ENCODE results near the gene TM9SF1. TPM values are rescaled to one million over a fixed set of nuclear protein-coding genes. Genes with fewer than 3 reads are reported as not detected.

TM9SF1 gene
- total and polyA plus RNA-seq, 10 of the 15 experiments (the other 5 are each of a cell fraction or from before 2014, with no cell fraction given) = 7.2 to 39.2 (median 17.6) TPM

GRCh38 chr14:24195186-24196070 is at the start of gene TM9SF1 (continued):
- TF ChIP-seq MXI1 (IDR thresholded peaks at IDR 0.05; ENCODE audit: low read depth, low read length) (peak; percentile 55), RUNX3 (IDR thresholded peaks at IDR 0.05; ENCODE audit: low read length) (peak; percentile 94), NFYB (IDR thresholded peaks at IDR 0.05; ENCODE audit: insufficient read depth, low read depth, low read length) (no peak), ZNF384 (IDR thresholded peaks at IDR 0.05; ENCODE audit: borderline replicate concordance, low read depth, low read length) (no peak), SMAD5 (IDR thresholded peaks at IDR 0.05; ENCODE audit: low read depth) (no peak; the same call in 1 of the 2 replicates), NR2C1 (IDR thresholded peaks at IDR 0.05) (peak; percentile 58), NFIC (IDR thresholded peaks at IDR 0.05; ENCODE audit: low read depth, low read length) (no peak), RELB (IDR thresholded peaks at IDR 0.05; ENCODE audit: low read depth) (peak; percentile 71), CBFB (IDR thresholded peaks at IDR 0.05; ENCODE audit: low read depth) (peak; percentile 92), BMI1 (IDR thresholded peaks at IDR 0.05; ENCODE audit: borderline replicate concordance) (peak; percentile 99), REST (IDR thresholded peaks at IDR 0.05; ENCODE audit: low read depth, low read length) (0 out of 2 replicates have a peak, but pooled peaks have one; percentile 1), MEF2A (IDR thresholded peaks at IDR 0.05; ENCODE audit: insufficient read depth, low read depth, low read length) (0 out of 2 replicates have a peak, but pooled peaks have one; percentile 3), CEBPB (IDR thresholded peaks at IDR 0.05; ENCODE audit: borderline replicate concordance in 1 of 2, low read depth in 2 of 2, low read length in 2 of 2) (no peak), HDAC6 (IDR thresholded peaks at IDR 0.05; ENCODE audit: unreplicated experiment) (peak; percentile 65), NRF1 (conservative IDR thresholded peaks at IDR 0.05; ENCODE audit: low read depth, low read length) (no peak), CBX5 (IDR thresholded peaks at IDR 0.05; ENCODE audit: low read depth) (peak; percentile 40; the same call in 1 of the 2 replicates), DPF2 (IDR thresholded peaks at IDR 0.05) (peak; percentile 77), POLR2AphosphoS5 (IDR thresholded peaks at IDR 0.05; ENCODE audit: low read length) (peak; percentile 76), HCFC1 (IDR thresholded peaks at IDR 0.05; ENCODE audit: low read length) (peak; percentile 79), EED (IDR thresholded peaks at IDR 0.05; ENCODE audit: low read depth) (no peak), TBL1XR1 (IDR thresholded peaks at IDR 0.05; ENCODE audit: low read depth, low read length) (peak; percentile 17; the same call in 1 of the 2 replicates), SMARCA5 (IDR thresholded peaks at IDR 0.05) (no peak; the same call in none of the 2 replicates), NFXL1 (IDR thresholded peaks at IDR 0.05; ENCODE audit: borderline replicate concordance) (no peak), BHLHE40 (IDR thresholded peaks at IDR 0.05; ENCODE audit: borderline replicate concordance in 1 of 2, low read depth in 2 of 2, low read length in 1 of 2) (peak in 1 of 2 experiments; percentile 43; a peak in 1 of 4 replicates), FOXM1 (IDR thresholded peaks at IDR 0.05; ENCODE audit: low read depth, low read length) (no peak), GABPA (IDR thresholded peaks at IDR 0.05; ENCODE audit: low read depth) (peak; percentile 88), IKZF1 (conservative IDR thresholded peaks at IDR 0.05) (peak; percentile 93)

Measured in GM12878 (cell line).